Smooth muscle cell (in vitro differentiated cells): ENCODE measurements around the gene TMSB4Y. TPM values are rescaled to one million over a fixed set of nuclear protein-coding genes. Genes with fewer than 3 reads are reported as not detected.

Experiments
- DNase-seq: peaks from one replicate; lab custom pipeline; 2025; ENCODE audit not compliant: unreplicated experiment; lab: John Stamatoyannopoulos, UW
- H2AFZ ChIP-seq: fragments of 200-600 bp; sonication (generic); 2 replicates; pipeline ENCODE4 v1.6.0; 2016; ENCODE audit warnings: antibody characterized with exemption, low read depth, mild to moderate bottlenecking
- H3F3A ChIP-seq: fragments of 200-600 bp; sonication (generic); 2 replicates; pipeline ENCODE4 v1.6.0; 2017; ENCODE audit warnings: antibody characterized with exemption, low read depth
- H3K27ac ChIP-seq: fragments of 200-600 bp; sonication (generic); 2 replicates; pipeline ENCODE4 v1.5.1; 2016; ENCODE audit warnings: low read depth, mild to moderate bottlenecking
- H3K27me3 ChIP-seq: fragments of 200-600 bp; sonication (generic); 2 replicates; pipeline ENCODE4 v1.6.1; 2016; ENCODE audit warnings: low read depth, mild to moderate bottlenecking
- H3K36me3 ChIP-seq: fragments of 200-600 bp; sonication (generic); 2 replicates; pipeline ENCODE4 v1.5.1; 2016; ENCODE audit warnings: low read depth
- H3K4me1 ChIP-seq: fragments of 200-600 bp; sonication (generic); 2 replicates; pipeline ENCODE4 v1.5.1; 2016; ENCODE audit warnings: low read depth
- H3K4me2 ChIP-seq: fragments of 200-600 bp; sonication (generic); 2 replicates; pipeline ENCODE4 v1.6.0; 2016; ENCODE audit warnings: mild to moderate bottlenecking
- H3K4me3 ChIP-seq: fragments of 200-600 bp; sonication (generic); 2 replicates; pipeline ENCODE4 v1.5.1; 2016; ENCODE audit warnings: mild to moderate bottlenecking
- H3K79me2 ChIP-seq: fragments of 200-600 bp; sonication (generic); 2 replicates; pipeline ENCODE4 v1.6.0; 2016; ENCODE audit warnings: low read depth, mild to moderate bottlenecking
- H3K9ac ChIP-seq: fragments of 200-600 bp; sonication (generic); 2 replicates; pipeline ENCODE4 v1.6.0; 2016; ENCODE audit warnings: low read depth
- H3K9me3 ChIP-seq: fragments of 200-600 bp; sonication (generic); replicated peaks from 2 replicates; pipeline ENCODE4 v1.5.1; 2016; ENCODE audit warnings: low read depth
- H4K20me1 ChIP-seq: fragments of 200-600 bp; sonication (generic); 2 replicates; pipeline ENCODE4 v1.6.0; 2016; ENCODE audit warnings: low read depth
- WGBS: methylation state at CpG from one replicate; pipeline ENCODE4 v1.1.7; 2016; ENCODE audit warnings: low lambda C conversion rate; 5-methylcytosine and 5-hydroxymethylcytosine counted together
- polyA plus RNA-seq: library from polyadenylated mRNA; unstranded; fragments of >200 nt; fragmentation: Nextera tagmentation; extraction: Ambion mirVana; gene quantifications from 2 replicates; pipeline ENCODE4 v1.2.1, GENCODE V29; 2016
- total RNA-seq: library from RNA; depleted of rRNA; stranded (reverse); fragments of >200 nt; gene quantifications from 2 replicates; pipeline ENCODE4 v1.2.3, GENCODE V29; 2014
- TF ChIP-seq, protein P1 (sequence below): fragments of 200-600 bp; sonication (generic); IDR thresholded peaks from 2 replicates; pipeline ENCODE4 v1.5.1; 2017; ENCODE audit warnings: borderline replicate concordance, mild to moderate bottlenecking, antibody characterized with exemption; ENCODE audit not compliant: insufficient read depth, poor library complexity, severe bottlenecking

The TMSB4Y gene
- total and polyA plus RNA-seq, 2 experiments from 2014 or later, result not detected

- Histone ChIP-seq H2AFZ (no peak overlapping the region), H3K27me3 (no peaks in the 10 kb centered on the region), H3K36me3 (no peaks in the 10 kb centered on the region), H3K4me2 (no peak overlapping the region), H3K9ac (no peak overlapping the region), H3K79me2 (no peaks in the 10 kb centered on the region), H3K9me3 (no peaks in the 10 kb centered on the region), H3K4me1 (no peaks in the 10 kb centered on the region), H4K20me1 (no peaks in the 10 kb centered on the region), H3K4me3 (no peak overlapping the region), H3K27ac (no peak overlapping the region), H3F3A (no peaks in the 10 kb centered on the region)
- WGBS, result no CpG with 5 or more reads among the region's 30 CpGs
- no peak for DNase-seq
- TF ChIP-seq, protein P1, sequence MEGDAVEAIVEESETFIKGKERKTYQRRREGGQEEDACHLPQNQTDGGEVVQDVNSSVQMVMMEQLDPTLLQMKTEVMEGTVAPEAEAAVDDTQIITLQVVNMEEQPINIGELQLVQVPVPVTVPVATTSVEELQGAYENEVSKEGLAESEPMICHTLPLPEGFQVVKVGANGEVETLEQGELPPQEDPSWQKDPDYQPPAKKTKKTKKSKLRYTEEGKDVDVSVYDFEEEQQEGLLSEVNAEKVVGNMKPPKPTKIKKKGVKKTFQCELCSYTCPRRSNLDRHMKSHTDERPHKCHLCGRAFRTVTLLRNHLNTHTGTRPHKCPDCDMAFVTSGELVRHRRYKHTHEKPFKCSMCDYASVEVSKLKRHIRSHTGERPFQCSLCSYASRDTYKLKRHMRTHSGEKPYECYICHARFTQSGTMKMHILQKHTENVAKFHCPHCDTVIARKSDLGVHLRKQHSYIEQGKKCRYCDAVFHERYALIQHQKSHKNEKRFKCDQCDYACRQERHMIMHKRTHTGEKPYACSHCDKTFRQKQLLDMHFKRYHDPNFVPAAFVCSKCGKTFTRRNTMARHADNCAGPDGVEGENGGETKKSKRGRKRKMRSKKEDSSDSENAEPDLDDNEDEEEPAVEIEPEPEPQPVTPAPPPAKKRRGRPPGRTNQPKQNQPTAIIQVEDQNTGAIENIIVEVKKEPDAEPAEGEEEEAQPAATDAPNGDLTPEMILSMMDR, result no peak
Observed at GRCh38 chrY:13704121-13704930, 627 bp downstream of the TMSB4Y start.

DNA sequence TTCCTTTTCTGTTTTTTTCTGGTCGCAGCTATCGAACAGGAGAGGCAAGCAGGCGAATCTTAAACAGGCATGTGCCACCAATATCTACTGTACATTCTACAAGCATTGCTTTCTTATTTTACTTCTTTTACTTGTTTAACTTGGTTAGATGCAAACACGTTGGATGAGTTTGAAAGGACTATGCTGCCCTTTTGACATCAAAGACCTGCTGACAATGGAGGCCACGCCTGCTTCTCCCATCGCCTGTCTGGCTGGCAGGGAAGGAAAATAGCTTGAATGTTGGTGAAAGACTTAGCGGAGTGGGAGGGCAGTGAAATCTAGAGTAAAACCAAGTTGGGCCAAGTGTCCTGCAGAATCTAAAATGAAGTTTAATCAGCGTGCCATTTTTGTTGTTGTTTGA is 1.5 kb downstream of the TMSB4Y start:
- H3K4me3 ChIP-seq, result no peak overlapping the region
- no peaks in the 10 kb centered on the region for H3K36me3 ChIP-seq
- no peak overlapping the region for H3K27ac ChIP-seq
- no peaks in the 10 kb centered on the region for H3K79me2 ChIP-seq
- no peaks in the 10 kb centered on the region for H3K4me1 ChIP-seq
- H3K27me3 ChIP-seq, result no peaks in the 10 kb centered on the region
- no peak overlapping the region for H2AFZ ChIP-seq
- no peaks in the 10 kb centered on the region for H3F3A ChIP-seq
- no peak overlapping the region for H3K4me2 ChIP-seq
- H3K9me3 ChIP-seq, result no peaks in the 10 kb centered on the region
- TF ChIP-seq, protein P1, result no peak
- no peak overlapping the region for H3K9ac ChIP-seq
- WGBS, result no CpG with 5 or more reads among the region's 8 CpGs
- H4K20me1 ChIP-seq, result no peaks in the 10 kb centered on the region
- DNase-seq, result no peak

DNA sequence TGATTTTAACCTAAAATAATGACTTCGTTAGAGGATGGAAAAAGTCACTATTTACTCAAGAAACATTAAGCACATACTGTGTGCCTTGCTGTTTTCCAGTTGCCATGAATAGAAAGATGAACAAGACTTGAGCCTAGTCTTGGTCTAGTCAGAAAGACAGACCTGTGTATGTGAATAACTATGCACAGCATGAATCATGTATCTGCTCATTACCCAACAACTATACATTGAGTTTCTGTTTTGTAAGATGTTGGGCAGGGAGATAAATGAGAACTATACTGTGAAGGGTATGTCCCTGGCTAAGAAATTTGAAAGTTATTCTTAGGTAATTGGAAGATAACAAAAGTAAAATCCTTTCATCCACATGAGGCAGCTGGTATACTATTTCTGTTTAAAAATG is 4.3 kb downstream of the TMSB4Y start:
- no peaks in the 10 kb centered on the region for H3F3A ChIP-seq
- TF ChIP-seq, protein P1, result no peak
- DNase-seq, result no peak
- H3K4me3 ChIP-seq, result no peak overlapping the region
- no peaks in the 10 kb centered on the region for H3K4me1 ChIP-seq
- no peaks in the 10 kb centered on the region for H3K9me3 ChIP-seq
- H3K4me2 ChIP-seq, result no peak overlapping the region
- H3K27me3 ChIP-seq, result no peaks in the 10 kb centered on the region
- no peak overlapping the region for H3K9ac ChIP-seq
- H3K36me3 ChIP-seq, result no peaks in the 10 kb centered on the region
- H3K79me2 ChIP-seq, result no peaks in the 10 kb centered on the region
- H3K27ac ChIP-seq, result no peak overlapping the region
- H2AFZ ChIP-seq, result no peak overlapping the region
- WGBS, result no CpG with 5 or more reads among the region's 1 CpG
- no peaks in the 10 kb centered on the region for H4K20me1 ChIP-seq

DNA sequence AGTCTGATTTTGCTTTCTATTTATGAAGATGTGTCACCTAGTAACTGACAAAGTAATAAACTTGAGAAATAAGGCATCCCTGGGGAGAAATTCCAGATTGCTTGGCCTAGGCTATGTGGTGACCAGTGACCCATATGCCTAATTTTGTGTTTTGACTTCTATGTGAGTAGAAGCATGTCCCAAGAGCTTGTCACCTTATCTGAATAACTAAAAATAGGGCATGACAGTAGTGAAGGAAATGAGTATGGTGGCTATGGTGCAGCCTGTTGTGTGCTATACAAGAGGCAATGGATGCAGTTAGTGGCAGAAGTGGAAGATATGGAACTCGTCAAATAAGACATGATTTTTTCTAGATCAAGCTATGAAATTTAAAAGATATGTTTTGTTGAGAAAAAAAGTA is 15.3 kb downstream of the TMSB4Y start:
- Histone ChIP-seq H3K36me3 (no peaks in the 10 kb centered on the region), H3F3A (no peaks in the 10 kb centered on the region), H3K9me3 (no peaks in the 10 kb centered on the region), H3K9ac (no peak overlapping the region), H3K4me3 (no peak overlapping the region), H3K27me3 (no peaks in the 10 kb centered on the region), H3K27ac (no peak overlapping the region), H3K4me2 (no peak overlapping the region), H3K79me2 (no peaks in the 10 kb centered on the region), H4K20me1 (no peaks in the 10 kb centered on the region), H2AFZ (no peak overlapping the region), H3K4me1 (no peaks in the 10 kb centered on the region)
- no peak for DNase-seq
- WGBS, result no CpG with 5 or more reads among the region's 1 CpG
- TF ChIP-seq, protein P1, result no peak
